Right cardiac atrium (tissue), 5 donors: ENCODE measurements around the gene TMEM258. TPM values are rescaled to one million over a fixed set of nuclear protein-coding genes. Genes with fewer than 3 reads are reported as not detected.

ENCODE experiments used
- ATAC-seq, 2 donors: fragments of 200-7000 bp; cut with Tn5 transposase; one replicate each; pipeline versions ENCODE4 v1.8.0 to v1.9.1; 2020; ENCODE audit warnings: moderate library complexity in 2 of 2, mild to moderate bottlenecking in 1 of 2
- DNase-seq, 3 donors: peaks; one replicate each; pipeline ENCODE4 v3.0.0-alpha.2; 2020
- H3K27ac ChIP-seq: one replicate; pipeline ENCODE4 v1.5.1; 2013; ENCODE audit warnings: mild to moderate bottlenecking, low read length, control low read depth, moderate library complexity
- H3K27me3 ChIP-seq: one replicate; pipeline ENCODE4 v1.6.1; 2013; ENCODE audit not compliant: control insufficient read depth, insufficient read depth
- H3K4me1 ChIP-seq: one replicate; pipeline ENCODE4 v1.6.1; 2013; ENCODE audit warnings: low read length; ENCODE audit not compliant: control insufficient read depth, insufficient read depth
- H3K4me3 ChIP-seq: one replicate; pipeline ENCODE4 v1.5.1; 2013; ENCODE audit warnings: low read length, control low read depth
- H3K9me3 ChIP-seq: one replicate; pipeline ENCODE4 v1.6.1; 2013; ENCODE audit warnings: low read length; ENCODE audit not compliant: control insufficient read depth
- WGBS: extraction: QIAGEN DNeasy Blood & Tissue Kit; methylation state at CpG from one replicate; pipeline ENCODE4 v1.1.7; 2013; 5-methylcytosine and 5-hydroxymethylcytosine counted together
- intact Hi-C, 4 donors: fragments of 100-400 bp; cut with DNase I; formaldehyde crosslinking; loops; one replicate each; pipeline versions ENCODE4 v1.11.0 to v1.14.0; 2022 to 2023
- polyA plus RNA-seq: library from polyadenylated mRNA; stranded (reverse); fragments of 200-250 nt; gene quantifications from one replicate; pipeline ENCODE4 v1.2.3, GENCODE V29; 2013
- total RNA-seq, 4 donors: library from RNA; stranded (reverse); fragmentation: NEBNext Ultra II Directional; extraction: Animal tissue kit (Norgen Biotek cat#: 25700); gene quantifications; one replicate each; pipeline ENCODE4 v1.2.1, GENCODE V29; 2021
- donor health status: healthy with polysubstance abuse.
- donor health status: DM: no; HTN: yes; CAD: no.
- donor health status: DM: no; HTN: no; CAD: no.
- donor health status: DM: no; HTN: yes; CAD: no; lungs with severe emphysema.
- donor health status: DM: yes; HTN: yes; CAD: no.

TMEM258 gene
- total and polyA plus RNA-seq, 5 donors: 107 to 170 (median 113) TPM

DNA sequence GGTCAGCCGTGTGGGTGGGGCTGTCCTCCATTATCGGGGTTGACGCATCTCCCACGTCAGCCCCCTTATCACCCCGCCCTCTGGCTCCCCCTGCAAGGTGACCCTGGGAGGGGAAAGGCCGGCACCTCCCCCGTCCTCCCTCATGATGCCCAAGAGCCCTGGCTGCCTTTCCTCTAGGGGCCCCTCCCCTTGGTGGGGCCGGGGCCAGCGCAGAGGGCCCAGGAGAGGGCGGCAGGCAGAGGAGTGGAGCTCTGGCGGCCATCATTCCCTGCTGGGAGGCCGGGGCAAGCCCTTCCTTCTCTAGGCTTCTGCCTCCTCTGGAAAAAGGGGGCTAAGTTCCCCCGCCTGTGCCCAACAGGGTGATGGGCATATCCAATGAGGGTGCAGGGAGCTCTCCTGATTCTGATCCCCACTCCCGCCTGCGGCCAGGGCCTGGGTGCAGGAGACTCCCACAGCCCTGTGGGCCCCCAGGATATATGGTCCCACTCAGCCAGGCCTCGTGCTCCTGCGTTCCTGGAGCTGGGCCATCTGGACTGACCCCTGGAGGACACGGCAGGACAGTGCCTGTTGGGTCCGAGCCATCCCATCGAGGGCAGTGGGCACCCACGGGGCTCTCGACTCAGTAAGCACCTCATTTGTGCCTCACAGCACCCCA, 27.7 kb downstream of the TMEM258 start:
- Histone ChIP-seq H3K9me3 (no peaks in the 10 kb centered on the region), H3K27me3 (no peaks in the 10 kb centered on the region), H3K4me1 (no peaks in the 10 kb centered on the region), H3K27ac (no peak overlapping the region), H3K4me3 (no peak overlapping the region)
- DNase-seq: no peak
- peak; percentile 3 to 42 for ATAC-seq
- intact Hi-C loops: no loop called here
- WGBS: 47% methylated on average over 22 of the region's 22 CpGs

DNA sequence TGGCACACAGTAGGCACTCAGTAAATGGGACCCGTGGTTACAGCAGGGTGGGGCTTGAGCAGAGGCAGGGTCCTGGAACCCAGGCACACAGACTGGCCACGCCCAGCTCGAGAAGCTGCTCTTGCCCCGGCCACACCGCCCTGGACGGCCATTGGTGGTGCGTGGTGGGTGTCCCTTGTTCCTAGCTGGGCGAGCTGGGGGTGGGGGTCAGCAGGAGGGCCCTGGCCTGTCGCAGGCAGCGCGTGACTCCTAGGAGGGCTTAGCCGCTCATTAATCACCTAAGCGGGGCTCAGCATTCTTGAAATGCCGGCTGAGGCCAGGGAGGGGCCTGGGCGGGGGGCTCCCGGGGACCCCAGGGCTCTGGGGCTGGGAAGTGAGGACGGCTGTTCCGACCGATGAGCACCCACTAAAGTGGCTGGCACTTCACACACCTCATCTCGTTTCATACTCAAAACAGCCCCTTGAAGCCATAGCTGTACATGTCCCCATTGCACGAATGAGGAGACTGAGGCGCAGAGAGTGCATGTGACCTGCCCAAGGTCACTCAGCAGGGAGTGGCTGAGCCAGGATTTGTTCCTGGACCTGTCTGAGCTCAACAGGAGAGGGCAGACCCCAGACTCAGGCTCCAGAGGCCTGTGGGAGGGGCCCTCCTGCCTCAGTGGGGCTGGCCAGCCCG, 28.3 kb downstream of the TMEM258 start:
- ATAC-seq (peak in 1 of 2 donors; percentile 5), DNase-seq (no peak)
- H3K27me3 ChIP-seq: no peaks in the 10 kb centered on the region
- H3K9me3 ChIP-seq: no peaks in the 10 kb centered on the region
- intact Hi-C loops: no loop called here
- no peak overlapping the region for H3K27ac ChIP-seq
- H3K4me3 ChIP-seq: no peak overlapping the region
- WGBS: 74% methylated on average over 23 of the region's 23 CpGs
- H3K4me1 ChIP-seq: no peaks in the 10 kb centered on the region

DNA sequence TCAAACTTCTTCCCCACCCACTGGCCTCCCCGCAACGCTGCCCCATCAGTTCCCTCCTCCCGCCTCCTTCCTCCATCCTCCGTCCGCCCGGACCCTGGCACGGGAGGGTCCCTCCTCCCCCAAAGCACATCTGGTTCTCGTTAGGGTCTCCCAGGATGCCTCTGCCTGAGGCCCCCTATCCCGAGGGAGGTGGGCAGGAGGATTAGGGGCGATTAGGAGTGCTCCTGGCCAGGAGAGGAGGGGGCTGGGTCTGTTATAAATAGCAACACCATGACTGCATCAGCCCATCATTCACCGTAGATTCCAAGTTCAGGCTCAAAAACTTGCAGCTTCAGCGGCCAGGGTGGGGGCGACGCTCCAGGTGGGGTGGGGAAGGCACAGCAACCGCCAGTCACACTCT, 29.6 kb downstream of the TMEM258 start:
- Histone ChIP-seq H3K4me1 (no peaks in the 10 kb centered on the region), H3K27me3 (no peaks in the 10 kb centered on the region), H3K27ac (no peak overlapping the region), H3K4me3 (no peak overlapping the region), H3K9me3 (no peaks in the 10 kb centered on the region)
- WGBS: 32% methylated on average over 15 of the region's 15 CpGs
- intact Hi-C loops: no loop called here
- DNase-seq: no peak
- ATAC-seq: no peak

DNA sequence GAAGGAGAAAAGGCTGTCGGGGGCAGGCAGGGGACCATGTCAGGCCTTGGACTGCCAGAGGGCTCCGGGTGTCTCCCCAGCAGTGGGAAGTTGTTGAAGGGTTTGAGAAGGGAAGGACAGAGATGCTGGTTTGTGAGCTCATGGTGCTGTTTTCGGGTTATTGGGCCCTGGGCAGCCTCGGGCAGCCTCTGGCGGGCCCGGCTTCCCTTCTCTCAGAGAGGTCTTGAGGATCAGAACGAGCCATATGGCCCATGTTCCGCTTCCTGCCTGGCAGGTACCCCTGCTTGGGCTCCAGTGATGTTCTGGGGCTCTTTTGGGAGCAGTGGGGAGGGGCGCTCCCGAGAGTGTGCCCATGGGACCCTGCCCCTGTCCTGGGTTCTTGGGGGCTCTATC, 30.2 kb downstream of the TMEM258 start:
- H3K27ac ChIP-seq: no peak overlapping the region
- H3K4me3 ChIP-seq: no peak overlapping the region
- H3K9me3 ChIP-seq: no peaks in the 10 kb centered on the region
- no peak for DNase-seq
- WGBS: 74% methylated on average over 10 of the region's 10 CpGs
- H3K4me1 ChIP-seq: no peaks in the 10 kb centered on the region
- intact Hi-C loops: no loop called here
- no peak for ATAC-seq
- H3K27me3 ChIP-seq: no peaks in the 10 kb centered on the region

DNA sequence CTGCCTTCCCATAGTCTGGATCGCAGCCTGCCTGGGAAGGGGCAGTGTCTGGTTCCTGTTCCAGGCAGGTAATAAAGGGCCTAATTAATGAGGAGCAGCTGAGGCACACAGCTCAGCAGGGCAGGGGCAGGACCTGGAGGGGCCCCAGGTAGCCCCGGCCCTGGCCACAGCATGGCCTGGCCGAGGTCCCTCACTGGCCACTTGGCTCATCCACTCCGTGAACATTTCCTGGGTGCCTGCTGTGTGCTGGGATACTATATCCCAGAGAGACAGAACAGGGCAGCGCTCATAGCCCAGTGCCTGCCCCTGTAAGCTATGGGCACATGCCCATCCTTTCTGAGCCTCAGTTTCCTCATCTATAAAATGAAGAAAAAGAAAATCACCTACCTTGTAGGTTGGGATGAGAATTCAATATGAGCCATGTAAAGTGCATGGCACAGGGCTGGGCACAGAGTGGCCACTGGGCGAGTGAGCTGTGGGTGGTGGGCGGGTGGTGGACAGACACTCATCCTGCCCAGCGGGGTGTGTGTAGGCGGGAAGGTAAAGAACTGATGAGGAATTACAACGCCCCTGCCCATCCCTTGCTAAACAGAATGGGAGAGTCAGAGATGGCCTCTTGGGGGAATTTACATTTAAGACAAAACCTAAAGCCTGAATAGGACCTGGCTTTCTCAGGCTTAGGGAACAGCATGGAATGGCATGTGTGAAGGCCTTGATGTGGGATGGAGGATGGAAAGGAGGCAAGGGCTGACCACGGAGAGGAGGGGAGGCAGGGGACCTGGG, 30.8 kb downstream of the TMEM258 start:
- Histone ChIP-seq H3K9me3 (no peaks in the 10 kb centered on the region), H3K27ac (no peak overlapping the region), H3K4me1 (no peaks in the 10 kb centered on the region), H3K27me3 (no peaks in the 10 kb centered on the region), H3K4me3 (no peak overlapping the region)
- WGBS: 80% methylated on average over 11 of the region's 11 CpGs
- ATAC-seq (no peak), DNase-seq (no peak)
- intact Hi-C loops: no loop called here

DNA sequence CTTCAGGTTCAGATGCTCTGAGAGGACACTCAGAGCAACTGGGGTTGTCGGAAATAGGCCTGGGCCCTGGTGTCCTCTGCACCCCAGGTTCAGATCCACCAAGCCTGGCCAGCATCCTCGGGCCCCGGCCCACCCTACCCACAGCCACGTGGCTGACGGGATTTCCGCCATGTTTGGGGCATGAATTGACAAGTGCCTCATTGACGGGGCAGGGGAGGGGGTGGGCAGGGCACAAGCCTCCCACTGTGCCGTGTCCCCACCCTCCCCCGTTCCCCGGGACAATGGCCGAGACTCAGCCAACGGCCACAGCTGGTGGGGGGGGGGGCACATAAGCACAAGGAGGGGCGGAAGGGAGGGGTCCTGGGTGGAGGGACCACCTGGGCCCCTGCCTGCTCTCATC, 31.5 kb downstream of the TMEM258 start:
- Histone ChIP-seq H3K27me3 (no peaks in the 10 kb centered on the region), H3K4me3 (no peak overlapping the region), H3K4me1 (no peaks in the 10 kb centered on the region), H3K27ac (no peak overlapping the region), H3K9me3 (no peaks in the 10 kb centered on the region)
- 72% methylated on average over 13 of the region's 13 CpGs for WGBS
- ATAC-seq: no peak
- intact Hi-C loops: no loop called here
- no peak for DNase-seq

DNA sequence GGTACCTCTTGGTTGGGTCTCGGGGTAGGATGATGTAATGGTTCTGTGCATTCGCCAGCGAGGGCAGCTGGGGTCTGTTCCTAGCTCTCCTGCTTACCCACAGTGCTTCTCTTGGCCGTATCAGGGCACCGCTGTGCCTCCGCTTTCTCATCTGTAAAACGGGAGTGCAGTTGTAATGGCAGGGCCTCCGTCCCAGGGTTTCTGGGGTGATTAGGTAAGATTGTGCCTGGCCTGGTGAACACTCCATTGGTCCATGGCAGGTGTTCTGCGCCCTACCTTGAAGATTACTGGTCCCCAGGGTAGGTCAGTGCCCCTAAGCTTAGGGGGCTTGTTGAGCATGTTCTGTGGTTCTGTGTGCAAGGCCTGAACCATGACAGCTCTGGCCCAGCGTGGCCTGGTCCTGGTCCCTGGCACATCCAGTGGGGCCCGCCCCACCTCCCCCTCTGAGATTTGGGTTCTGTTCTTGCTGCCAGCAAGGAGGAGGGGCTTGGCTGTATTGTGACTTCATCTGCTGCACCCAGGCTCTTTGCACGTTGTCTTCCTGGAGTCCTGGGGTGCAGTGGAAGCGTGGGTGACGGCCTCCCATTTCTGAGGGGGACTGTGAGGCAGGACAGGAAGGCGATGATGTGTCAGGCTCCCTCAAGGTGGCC, 35.1 kb downstream of the TMEM258 start:
- intact Hi-C loops: no loop called here
- Histone ChIP-seq H3K27me3 (no peaks in the 10 kb centered on the region), H3K4me3 (no peak overlapping the region), H3K4me1 (no peaks in the 10 kb centered on the region), H3K9me3 (no peaks in the 10 kb centered on the region), H3K27ac (no peak overlapping the region)
- ATAC-seq (no peak), DNase-seq (no peak)
- 83% methylated on average over 15 of the region's 15 CpGs for WGBS

DNA sequence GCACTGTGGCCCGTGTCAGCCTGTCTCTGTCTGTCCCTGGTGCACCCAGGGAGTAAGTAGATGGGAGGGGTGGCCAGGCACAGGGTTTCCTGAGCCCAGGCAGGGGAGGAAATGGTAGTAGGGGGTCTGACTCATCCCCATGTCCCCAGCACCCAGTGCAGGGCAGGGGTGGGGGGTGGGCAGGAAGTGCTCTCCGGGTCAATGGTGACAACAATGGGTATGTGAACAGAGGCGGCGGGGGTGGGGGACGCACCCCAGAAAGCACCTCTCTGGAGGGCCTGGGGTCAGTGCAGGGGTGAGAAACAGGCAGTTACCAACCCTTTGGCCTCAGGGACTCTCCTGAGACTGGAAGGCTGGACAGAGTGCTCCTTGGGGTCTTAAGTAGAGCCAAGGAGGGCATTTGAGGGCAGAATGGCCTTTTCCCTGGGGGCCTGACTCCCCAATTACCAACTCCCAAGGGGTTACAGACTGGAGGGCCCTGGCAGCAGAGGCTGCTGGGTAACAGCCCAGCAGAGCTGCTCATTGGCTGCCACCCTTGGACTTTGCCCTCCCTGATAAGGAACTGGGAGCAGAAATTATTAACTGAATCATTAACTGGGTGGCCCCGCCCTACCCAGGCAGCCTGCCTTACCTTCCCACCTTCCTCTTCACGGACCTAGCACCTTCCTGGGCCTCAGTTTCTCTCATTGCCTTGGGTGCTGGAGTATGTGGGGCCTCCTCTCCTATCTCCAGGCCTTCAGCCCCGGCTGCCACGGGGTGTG, 35.8 kb downstream of the TMEM258 start:
- Histone ChIP-seq H3K27me3 (no peaks in the 10 kb centered on the region), H3K4me1 (no peaks in the 10 kb centered on the region), H3K9me3 (no peaks in the 10 kb centered on the region), H3K27ac (no peak overlapping the region), H3K4me3 (no peak overlapping the region)
- intact Hi-C loops: no loop called here
- 73% methylated on average over 9 of the region's 9 CpGs for WGBS
- no peak for DNase-seq
- ATAC-seq: no peak

DNA sequence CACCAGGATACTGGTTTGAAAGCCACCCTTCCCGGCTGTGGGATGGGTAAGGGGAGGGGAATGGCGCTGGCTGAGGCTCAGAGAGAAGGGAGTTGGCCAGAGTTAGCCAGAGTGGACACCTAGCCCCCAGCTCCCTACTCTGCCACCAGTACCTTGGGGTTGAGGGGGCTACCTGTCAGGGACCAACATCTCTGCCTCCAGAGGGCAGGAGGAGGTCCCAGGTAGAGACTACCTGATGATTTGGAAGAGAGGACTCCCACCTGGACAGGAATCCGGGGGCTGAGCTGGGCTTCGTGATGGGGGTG, 36.3 kb downstream of the TMEM258 start:
- intact Hi-C loops: no loop called here

DNA sequence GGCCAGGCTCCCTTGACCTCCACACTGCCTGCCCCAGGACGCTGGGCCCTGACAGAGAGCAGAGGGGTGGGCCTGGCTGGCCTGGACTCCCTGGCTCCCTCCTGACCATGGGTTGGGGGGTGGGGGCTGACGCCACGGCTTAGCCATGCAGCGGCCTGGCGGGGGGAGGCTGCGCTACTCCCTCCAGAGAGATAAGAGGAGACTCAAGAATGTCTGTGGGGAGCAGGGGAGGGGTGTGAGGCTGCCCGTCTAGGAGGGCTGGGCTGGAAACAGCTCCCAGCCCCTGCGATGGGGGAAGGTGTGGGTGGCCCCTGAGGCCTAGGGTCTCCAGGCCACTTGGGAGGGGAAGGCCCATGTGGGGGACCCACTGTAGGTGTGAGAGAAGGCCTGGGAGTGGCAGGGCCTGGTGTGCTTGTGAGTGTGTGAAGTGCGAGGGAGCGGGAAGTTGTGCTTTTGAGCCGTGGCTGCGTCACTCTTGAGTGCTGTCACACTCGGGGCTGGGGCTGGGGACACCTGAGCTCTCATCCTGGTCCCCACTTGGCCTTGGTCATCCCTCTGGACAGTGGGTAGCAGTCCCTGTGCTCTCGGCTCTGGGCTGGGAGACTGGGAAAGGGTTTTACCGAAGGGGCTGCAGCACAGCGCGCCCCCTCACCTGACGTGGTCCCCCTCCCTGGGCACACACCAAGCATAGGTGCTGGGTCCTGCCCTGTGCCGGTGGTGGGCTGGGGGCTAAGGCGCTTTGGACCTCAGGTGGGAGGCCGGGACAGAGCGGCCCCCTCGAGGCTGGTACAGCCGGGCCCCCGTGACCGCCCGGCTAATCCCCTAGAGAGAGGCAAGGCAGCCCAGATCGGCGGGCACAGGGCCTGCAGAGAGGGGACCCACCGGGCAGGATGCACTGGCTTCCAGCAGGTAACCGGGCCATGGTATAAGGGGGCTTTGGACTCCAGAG, 37.6 kb downstream of the TMEM258 start:
- peak in 1 of 3 donors; percentile 62 for DNase-seq
- Histone ChIP-seq H3K4me3 (no peak overlapping the region), H3K9me3 (no peaks in the 10 kb centered on the region), H3K4me1 (no peaks in the 10 kb centered on the region), H3K27me3 (no peaks in the 10 kb centered on the region), H3K27ac (no peak overlapping the region)
- ATAC-seq: peak in 1 of 2 donors; percentile 8
- intact Hi-C loops: no loop called here
- WGBS: 76% methylated on average over 31 of the region's 31 CpGs

More for the DNA sequence above, 36.3 kb downstream of the TMEM258 start:
- 78% methylated on average over 4 of the region's 4 CpGs for WGBS
- ATAC-seq (no peak), DNase-seq (no peak)
- Histone ChIP-seq H3K27ac (no peak overlapping the region), H3K9me3 (no peaks in the 10 kb centered on the region), H3K27me3 (no peaks in the 10 kb centered on the region), H3K4me3 (no peak overlapping the region), H3K4me1 (no peaks in the 10 kb centered on the region)
